Activated CD4-positive, alpha-beta memory T cell treated with anti-CD3 and anti-CD28 coated beads for 36 hours (primary cell): ENCODE measurements around the gene FMN1. TPM values are rescaled to one million over a fixed set of nuclear protein-coding genes. Genes with fewer than 3 reads are reported as not detected.

Experiments used
- CTCF ChIA-PET: fragments of 350-600 bp; sonication (Branson Sonifier 250); formaldehyde crosslinking; loops from one replicate; lab custom pipeline; 2021; ENCODE audit warnings: antibody characterized with exemption, inconsistent platforms; lab: Charles Lee
- POLR2A ChIA-PET: fragments of 350-600 bp; sonication (Branson Sonifier 250); formaldehyde crosslinking; loops from one replicate; lab custom pipeline; 2021; ENCODE audit warnings: antibody characterized with exemption; lab: Charles Lee
- DNase-seq: peaks from one replicate; pipeline ENCODE4 v3.0.0-alpha.2; 2020
- H3K27ac Mint-ChIP-seq: one replicate; pipeline ENCODE4 v1.8.0; 2021; ENCODE audit warnings: mixed read lengths
- H3K27me3 Mint-ChIP-seq: one replicate; pipeline ENCODE4 v1.8.0; 2021; ENCODE audit warnings: mixed read lengths
- H3K36me3 Mint-ChIP-seq: one replicate; pipeline ENCODE4 v1.8.0; 2021; ENCODE audit warnings: mixed read lengths
- H3K4me1 Mint-ChIP-seq: one replicate; pipeline ENCODE4 v1.8.0; 2021; ENCODE audit warnings: low read depth, mixed read lengths
- H3K4me3 Mint-ChIP-seq: one replicate; pipeline ENCODE4 v1.8.0; 2021; ENCODE audit warnings: mild to moderate bottlenecking, mixed read lengths
- H3K9me3 Mint-ChIP-seq: one replicate; pipeline ENCODE4 v1.8.0; 2021; ENCODE audit warnings: mixed read lengths
- intact Hi-C: fragments of 100-400 bp; cut with micrococcal nuclease; formaldehyde crosslinking; loops from one replicate; pipeline ENCODE4 v1.15.1; 2023
- total RNA-seq, 2 experiments: library from RNA; stranded (reverse); gene quantifications; one replicate each; pipeline ENCODE4 v1.2.3, GENCODE V29; 2021

Gene FMN1
- total RNA-seq, 2 experiments from 2014 or later: 0.05 TPM; not detected in 1

- no peaks in the 10 kb centered on the region for H3K4me1 Mint-ChIP-seq
- DNase-seq: no peak
- intact Hi-C loops: no loop called here
- CTCF ChIA-PET: no interaction called here
- POLR2A ChIA-PET: no interaction called here
- H3K36me3 Mint-ChIP-seq: no peaks in the 10 kb centered on the region
- no peak overlapping the region for H3K4me3 Mint-ChIP-seq
- no peak overlapping the region for H3K27ac Mint-ChIP-seq
- H3K27me3 Mint-ChIP-seq: peaks cover 8% of the 10 kb centered on the region
- H3K9me3 Mint-ChIP-seq: no peaks in the 10 kb centered on the region
Measured at GRCh38 chr15:32824777-32825176, 369.7 kb downstream of the FMN1 start.

GRCh38 chr15:32823750-32824149 is 370.8 kb downstream of the FMN1 start:
- intact Hi-C loops: no loop called here
- Mint-ChIP-seq H3K4me1 (no peaks in the 10 kb centered on the region), H3K36me3 (no peaks in the 10 kb centered on the region), H3K4me3 (no peak overlapping the region), H3K27ac (no peak overlapping the region), H3K27me3 (peaks cover 8% of the 10 kb centered on the region), H3K9me3 (no peaks in the 10 kb centered on the region)
- CTCF ChIA-PET: no interaction called here
- DNase-seq: no peak
- POLR2A ChIA-PET: no interaction called here

GRCh38 chr15:32822739-32823138 is 371.8 kb downstream of the FMN1 start:
- intact Hi-C loops: no loop called here
- ChIA-PET CTCF (no interaction called here), POLR2A (no interaction called here)
- Mint-ChIP-seq H3K27me3 (peaks cover 8% of the 10 kb centered on the region), H3K4me3 (no peak overlapping the region), H3K4me1 (no peaks in the 10 kb centered on the region), H3K9me3 (no peaks in the 10 kb centered on the region), H3K27ac (no peak overlapping the region), H3K36me3 (no peaks in the 10 kb centered on the region)
- DNase-seq: no peak

- no peaks in the 10 kb centered on the region for H3K9me3 Mint-ChIP-seq
- H3K4me3 Mint-ChIP-seq: no peak overlapping the region
- peaks cover 9% of the 10 kb centered on the region for H3K27me3 Mint-ChIP-seq
- ChIA-PET CTCF (no interaction called here), POLR2A (no interaction called here)
- H3K4me1 Mint-ChIP-seq: no peaks in the 10 kb centered on the region
- intact Hi-C loops: no loop called here
- DNase-seq: no peak
- H3K27ac Mint-ChIP-seq: no peak overlapping the region
- H3K36me3 Mint-ChIP-seq: no peaks in the 10 kb centered on the region
Measured at GRCh38 chr15:32819448-32819847, 375.1 kb downstream of the FMN1 start.

GRCh38 chr15:32818758-32819447 is 375.6 kb downstream of the FMN1 start:
- H3K36me3 Mint-ChIP-seq: no peaks in the 10 kb centered on the region
- H3K4me3 Mint-ChIP-seq: no peak overlapping the region
- H3K27me3 Mint-ChIP-seq: peaks cover 9% of the 10 kb centered on the region
- no peaks in the 10 kb centered on the region for H3K9me3 Mint-ChIP-seq
- CTCF ChIA-PET: no interaction called here
- no peaks in the 10 kb centered on the region for H3K4me1 Mint-ChIP-seq
- DNase-seq: no peak
- H3K27ac Mint-ChIP-seq: no peak overlapping the region
- intact Hi-C loops: no loop called here
- POLR2A ChIA-PET: no interaction called here

GRCh38 chr15:32817577-32817976 is 376.9 kb downstream of the FMN1 start:
- ChIA-PET POLR2A (no interaction called here), CTCF (no interaction called here)
- DNase-seq: no peak
- intact Hi-C loops: no loop called here
- H3K36me3 Mint-ChIP-seq: no peaks in the 10 kb centered on the region
- no peaks in the 10 kb centered on the region for H3K4me1 Mint-ChIP-seq
- no peaks in the 10 kb centered on the region for H3K9me3 Mint-ChIP-seq
- H3K27me3 Mint-ChIP-seq: peaks cover 13% of the 10 kb centered on the region
- H3K27ac Mint-ChIP-seq: no peak overlapping the region
- H3K4me3 Mint-ChIP-seq: no peak overlapping the region

GRCh38 chr15:32807331-32807730 is 387.2 kb downstream of the FMN1 start:
- ChIA-PET POLR2A (no interaction called here), CTCF (no interaction called here)
- peaks cover 4% of the 10 kb centered on the region for H3K9me3 Mint-ChIP-seq
- no peaks in the 10 kb centered on the region for H3K36me3 Mint-ChIP-seq
- H3K27me3 Mint-ChIP-seq: peaks cover 11% of the 10 kb centered on the region
- no peak overlapping the region for H3K4me3 Mint-ChIP-seq
- no peak overlapping the region for H3K27ac Mint-ChIP-seq
- no peak for DNase-seq
- intact Hi-C loops: no loop called here
- peaks cover 2% of the 10 kb centered on the region for H3K4me1 Mint-ChIP-seq

GRCh38 chr15:32803631-32804030 is 390.9 kb downstream of the FMN1 start:
- CTCF ChIA-PET: no interaction called here

GRCh38 chr15:32802286-32802936 is 392.1 kb downstream of the FMN1 start:
- DNase-seq: no peak
- POLR2A ChIA-PET: no interaction called here
- CTCF ChIA-PET: no interaction called here
- H3K36me3 Mint-ChIP-seq: no peaks in the 10 kb centered on the region
- peaks cover 2% of the 10 kb centered on the region for H3K4me1 Mint-ChIP-seq
- peaks cover 4% of the 10 kb centered on the region for H3K9me3 Mint-ChIP-seq
- peaks cover 12% of the 10 kb centered on the region for H3K27me3 Mint-ChIP-seq
- no peak overlapping the region for H3K27ac Mint-ChIP-seq
- intact Hi-C loops: no loop called here
- H3K4me3 Mint-ChIP-seq: no peak overlapping the region

More at GRCh38 chr15:32803631-32804030, 390.9 kb downstream of the FMN1 start:
- DNase-seq: no peak
- intact Hi-C loops: no loop called here
- Mint-ChIP-seq H3K9me3 (peaks cover 4% of the 10 kb centered on the region), H3K4me1 (peaks cover 2% of the 10 kb centered on the region), H3K27me3 (peaks cover 14% of the 10 kb centered on the region), H3K4me3 (no peak overlapping the region), H3K36me3 (no peaks in the 10 kb centered on the region), H3K27ac (no peak overlapping the region)
- POLR2A ChIA-PET: no interaction called here

GRCh38 chr15:32799936-32800535 is 394.5 kb downstream of the FMN1 start:
- ChIA-PET POLR2A (no interaction called here), CTCF (no interaction called here)
- H3K27me3 Mint-ChIP-seq: peaks cover 12% of the 10 kb centered on the region
- intact Hi-C loops: no loop called here
- H3K9me3 Mint-ChIP-seq: peaks cover 4% of the 10 kb centered on the region
- no peak overlapping the region for H3K4me3 Mint-ChIP-seq
- H3K4me1 Mint-ChIP-seq: peaks cover 2% of the 10 kb centered on the region
- no peak for DNase-seq
- no peaks in the 10 kb centered on the region for H3K36me3 Mint-ChIP-seq
- H3K27ac Mint-ChIP-seq: no peak overlapping the region

GRCh38 chr15:32796856-32797255 is 397.7 kb downstream of the FMN1 start:
- ChIA-PET POLR2A (no interaction called here), CTCF (no interaction called here)
- Mint-ChIP-seq H3K4me1 (no peaks in the 10 kb centered on the region), H3K4me3 (no peak overlapping the region), H3K27ac (no peak overlapping the region), H3K36me3 (no peaks in the 10 kb centered on the region), H3K9me3 (no peaks in the 10 kb centered on the region), H3K27me3 (peaks cover 5% of the 10 kb centered on the region)
- intact Hi-C loops: no loop called here
- no peak for DNase-seq

- Mint-ChIP-seq H3K9me3 (no peaks in the 10 kb centered on the region), H3K4me1 (no peaks in the 10 kb centered on the region), H3K4me3 (no peak overlapping the region), H3K27ac (no peak overlapping the region), H3K36me3 (no peaks in the 10 kb centered on the region), H3K27me3 (peaks cover 3% of the 10 kb centered on the region)
- intact Hi-C loops: no loop called here
- ChIA-PET CTCF (no interaction called here), POLR2A (no interaction called here)
- DNase-seq: no peak
Measured at GRCh38 chr15:32794973-32795372, 399.5 kb downstream of the FMN1 start.

- no peaks in the 10 kb centered on the region for H3K27me3 Mint-ChIP-seq
- no peaks in the 10 kb centered on the region for H3K9me3 Mint-ChIP-seq
- no peaks in the 10 kb centered on the region for H3K4me1 Mint-ChIP-seq
- no peak overlapping the region for H3K4me3 Mint-ChIP-seq
- ChIA-PET POLR2A (no interaction called here), CTCF (no interaction called here)
- no peaks in the 10 kb centered on the region for H3K36me3 Mint-ChIP-seq
- intact Hi-C loops: no loop called here
- H3K27ac Mint-ChIP-seq: no peak overlapping the region
- no peak for DNase-seq
Measured at GRCh38 chr15:32792436-32792835, 402.1 kb downstream of the FMN1 start.
